Eye (tissue), 1 donor: Measurements from ENCODE around the gene AATK.
A peak's percentile ranks its signal among the peaks of the same experiment; 100 is the strongest.

Experiments
- DNase-seq: peaks from one replicate; pipeline ENCODE4 v3.0.0-alpha.2; 2015

Gene AATK

GRCh38 chr17:81166033-81166492 is at the start of gene AATK:
Gene AATK (minus strand): TSS chr17:81166221. CDS start chr17:81165992, 229 bp downstream.
- DNase-seq: no peak

DNA sequence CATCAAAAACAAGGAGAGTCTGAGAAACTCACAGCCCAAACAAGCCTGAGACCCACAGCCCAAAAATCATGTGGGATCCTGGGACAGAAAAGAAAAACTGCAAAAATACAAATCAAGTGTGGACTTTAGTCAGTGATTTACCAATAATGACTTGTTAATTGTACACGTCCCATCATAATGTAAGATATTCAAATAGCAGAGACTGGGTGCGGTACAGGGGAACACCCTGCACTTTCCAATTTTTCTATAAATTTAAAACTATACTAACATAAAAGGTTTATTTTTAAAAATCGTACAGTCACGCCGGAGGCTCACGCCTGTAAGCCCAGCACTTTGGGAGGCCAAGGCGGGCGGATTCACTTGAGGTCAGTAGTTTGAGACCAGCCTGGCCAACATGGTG is 48.0 kb upstream of the AATK start:
- no peak for DNase-seq

DNA sequence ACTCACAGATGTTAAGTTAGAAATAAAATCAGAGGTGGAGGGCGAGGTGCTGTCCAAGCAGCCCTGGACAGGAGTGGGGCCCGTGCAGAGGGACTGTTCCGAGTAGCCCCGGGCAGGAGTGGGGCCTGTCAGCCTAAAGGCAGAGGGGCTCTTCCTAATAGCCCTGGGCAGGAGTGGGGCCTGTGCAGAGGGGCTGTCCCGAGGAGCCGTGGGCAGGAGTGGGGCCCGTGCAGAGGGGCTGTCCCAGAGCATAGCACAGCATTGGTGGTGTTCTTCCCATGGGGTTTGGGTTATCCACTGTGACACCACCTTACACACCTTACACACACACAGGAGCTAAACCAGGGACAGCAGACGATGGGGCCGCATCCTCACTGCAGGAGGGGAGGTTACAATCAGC is 46.3 kb upstream of the AATK start:
- DNase-seq: no peak

DNA sequence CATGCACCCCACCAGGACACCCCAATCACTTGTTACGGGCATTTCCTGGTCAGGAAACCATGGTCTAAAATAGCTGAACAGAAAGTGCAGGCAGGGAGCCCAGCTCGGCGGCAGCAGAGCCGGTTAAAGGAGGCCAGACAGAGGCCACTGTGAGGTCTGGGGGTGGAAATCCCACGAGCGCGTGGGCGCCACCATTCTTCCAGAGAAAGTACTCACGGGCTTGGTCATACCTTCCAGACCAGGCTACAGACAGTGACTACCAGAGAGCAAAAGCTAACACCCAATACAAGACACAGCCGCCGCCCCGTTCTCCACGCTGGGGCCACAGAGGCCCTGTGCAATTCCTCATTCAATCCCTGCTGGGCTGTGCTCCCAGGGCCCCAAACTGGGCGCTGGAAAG is 44.8 kb upstream of the AATK start:
- no peak for DNase-seq

GRCh38 chr17:81210466-81210865 is 44.4 kb upstream of the AATK start:
- DNase-seq: no peak

GRCh38 chr17:81209141-81209540 is 43.1 kb upstream of the AATK start:
- no peak for DNase-seq

GRCh38 chr17:81208651-81209050 is 42.6 kb upstream of the AATK start:
- DNase-seq: no peak

DNA sequence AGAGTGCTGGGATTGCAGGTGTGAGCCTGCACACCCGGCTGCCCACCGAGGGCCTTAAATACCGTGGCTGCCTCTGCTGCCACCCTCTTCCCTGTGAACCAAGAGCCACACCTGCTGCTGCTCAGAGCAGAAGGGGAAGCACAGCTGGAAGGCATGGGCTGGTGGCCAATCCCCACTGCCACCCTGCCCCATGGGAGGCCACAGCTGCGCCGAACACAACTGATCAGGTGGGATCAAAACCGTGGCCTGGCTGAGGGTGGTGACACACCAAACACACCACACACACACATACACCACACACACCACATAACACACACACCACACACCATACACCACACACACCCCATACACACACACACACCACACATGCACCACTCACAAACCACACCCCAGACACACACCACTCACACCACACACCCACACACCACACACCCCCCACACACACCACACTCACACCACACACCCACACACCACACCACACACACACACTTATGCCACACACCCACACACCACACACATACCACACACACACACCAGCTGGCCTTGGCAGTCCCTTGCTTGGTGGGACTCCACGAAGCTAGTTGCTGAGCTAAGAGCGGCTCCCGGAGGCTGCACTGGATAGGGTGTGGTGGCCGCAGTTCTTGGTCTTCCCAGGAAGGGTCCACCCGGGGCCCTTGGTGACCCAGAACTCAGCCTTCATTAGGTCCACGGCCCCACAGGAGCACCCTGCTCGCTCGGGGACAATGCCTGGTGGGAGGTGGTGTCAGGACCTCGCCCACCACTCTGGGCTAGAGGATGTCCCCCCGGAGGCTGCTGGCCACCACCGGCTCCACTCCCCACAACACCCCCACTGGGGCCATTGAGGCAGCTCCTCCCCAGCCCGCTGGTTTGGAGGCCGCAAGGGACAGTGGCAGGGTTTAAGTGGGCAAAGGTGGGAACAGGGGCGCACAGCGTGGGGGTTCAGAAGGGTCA is 41.9 kb upstream of the AATK start:
- no peak for DNase-seq

DNA sequence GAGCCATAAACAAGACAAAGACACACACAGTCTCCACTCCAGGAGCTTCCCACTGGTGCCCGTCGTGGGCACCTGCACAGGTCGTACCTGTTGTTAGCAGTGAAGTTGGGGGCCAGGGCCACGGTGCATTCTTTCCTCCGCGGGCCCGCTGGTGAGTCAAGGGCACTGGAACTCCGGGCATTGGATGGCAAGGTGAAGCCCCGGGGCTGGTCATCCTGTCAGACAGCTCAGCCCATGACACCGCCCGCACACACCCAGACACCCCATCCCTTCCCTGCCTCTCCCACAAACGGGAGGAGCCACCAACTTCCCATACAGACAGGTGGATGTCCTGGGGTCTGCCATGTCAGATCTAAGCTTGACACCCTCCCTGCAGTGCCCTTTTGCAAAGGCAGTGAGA is 40.6 kb upstream of the AATK start:
- no peak for DNase-seq

DNA sequence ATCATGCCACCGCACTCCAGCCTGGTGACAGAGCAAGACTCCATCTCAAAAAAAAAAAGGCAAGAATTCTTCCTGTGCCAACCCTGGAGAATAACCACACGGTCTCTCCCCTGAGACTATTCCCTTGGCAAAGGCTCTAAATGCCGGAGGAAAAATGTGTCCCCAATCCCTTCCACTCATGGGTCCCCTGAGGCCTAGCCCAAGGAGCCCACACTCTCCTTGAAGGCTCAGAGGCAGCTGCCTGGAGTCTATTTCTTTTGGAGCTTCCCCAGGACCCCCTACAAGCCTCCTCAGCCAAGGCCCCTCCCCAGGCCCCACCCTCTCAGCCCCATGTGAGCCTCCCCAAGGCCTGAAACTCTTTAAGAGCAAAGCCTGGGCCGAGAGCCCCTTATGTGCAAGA is 40.1 kb upstream of the AATK start:
- DNase-seq: no peak

DNA sequence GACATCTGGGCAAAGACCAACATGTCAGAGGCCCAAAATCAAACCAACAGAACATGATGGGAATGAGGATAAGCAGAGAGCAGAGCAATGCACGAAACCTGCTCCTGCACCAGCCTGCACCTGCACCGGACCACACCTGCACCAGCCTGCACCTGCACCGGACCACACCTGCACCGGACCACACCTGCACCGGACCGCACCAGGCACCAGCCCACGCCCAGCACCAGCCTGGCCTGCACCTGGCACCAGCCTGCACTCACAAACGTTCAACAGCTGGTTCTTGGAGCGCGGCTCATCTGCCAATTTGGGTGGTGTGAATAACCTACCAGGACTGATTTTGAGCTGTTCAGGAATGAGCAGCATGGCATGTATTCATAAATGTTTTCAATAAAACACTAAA is 38.6 kb upstream of the AATK start:
- DNase-seq: no peak

DNA sequence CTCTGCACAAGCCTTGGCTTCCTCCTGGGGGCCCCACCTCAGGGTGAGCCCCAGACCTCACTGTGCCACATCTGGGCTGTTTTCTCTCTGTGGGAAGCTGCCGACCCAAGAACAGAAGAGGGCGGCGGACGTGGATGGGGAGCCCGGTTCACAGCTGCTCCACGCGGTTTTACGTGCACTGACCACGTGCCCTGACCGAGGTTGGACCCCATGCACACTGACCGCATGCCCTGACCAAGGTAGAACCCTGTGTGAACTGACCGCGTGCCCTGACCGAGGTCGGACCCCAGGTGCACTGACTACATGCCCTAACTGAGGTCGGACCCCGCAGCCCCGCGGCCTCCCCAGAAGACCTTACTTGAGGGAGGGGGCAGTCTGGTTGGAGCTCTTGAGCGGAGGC is 37.1 kb upstream of the AATK start:
- no peak for DNase-seq

DNA sequence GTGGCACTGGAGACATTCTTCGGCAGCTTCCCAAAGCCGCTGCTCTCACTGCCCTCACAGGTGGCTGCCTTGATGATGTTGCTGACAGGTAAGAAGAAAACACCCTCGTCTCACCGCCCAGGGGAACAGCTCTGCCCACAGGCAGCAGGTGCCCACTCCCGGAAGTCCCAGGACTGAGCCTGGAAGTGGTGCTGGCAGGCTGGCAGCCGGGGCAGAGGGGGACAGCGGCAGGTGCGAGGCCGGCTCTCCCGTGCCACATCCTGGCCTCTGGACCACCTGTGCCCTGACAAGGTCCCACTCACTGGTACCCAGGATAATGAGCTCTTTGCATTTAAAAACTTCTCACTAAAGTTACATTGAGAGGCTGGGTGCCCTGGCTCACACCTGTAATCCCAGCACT is 36.3 kb upstream of the AATK start:
- DNase-seq: no peak

- DNase-seq: peak; percentile 66
Observed at GRCh38 chr17:81200695-81201580, 34.9 kb upstream of the AATK start.

DNA sequence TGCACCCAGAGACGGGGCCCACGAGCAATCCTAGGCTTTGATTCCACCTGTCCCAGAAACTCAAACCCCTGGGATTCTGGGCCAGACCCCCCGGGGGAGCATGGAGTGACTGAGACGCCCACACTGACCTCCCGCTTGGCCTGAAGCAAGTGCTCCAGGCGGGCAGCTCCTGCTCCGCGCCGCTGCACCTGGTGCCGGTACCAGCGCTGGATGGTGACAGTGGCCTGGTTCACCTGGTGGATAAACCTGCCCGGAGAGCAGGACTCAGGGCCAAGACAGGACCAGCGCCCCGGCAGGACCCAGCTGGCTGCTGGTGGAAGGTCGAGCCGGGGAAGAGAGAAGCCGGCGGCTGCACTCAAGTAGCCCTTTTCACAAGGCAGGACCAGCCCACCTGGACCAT is 34.2 kb upstream of the AATK start:
- no peak for DNase-seq

DNA sequence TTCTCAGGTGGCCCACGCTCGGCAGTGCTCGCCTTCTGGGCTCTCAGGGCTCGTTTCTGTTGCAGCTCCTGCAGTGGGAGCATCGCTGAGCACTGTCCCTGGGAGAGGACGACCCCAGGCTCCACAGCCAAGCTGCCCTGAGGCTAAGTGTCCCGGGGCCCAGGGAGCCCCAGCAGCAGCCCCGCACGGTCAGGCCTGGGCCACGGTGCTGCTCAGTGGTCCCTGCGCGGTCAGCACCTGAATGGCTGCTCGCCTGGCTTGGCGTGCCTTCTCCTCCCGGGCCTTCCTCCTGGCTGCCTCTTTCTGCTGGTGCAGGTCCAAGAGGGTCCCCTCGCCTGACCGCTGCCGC is 33.4 kb upstream of the AATK start:
- no peak for DNase-seq

DNA sequence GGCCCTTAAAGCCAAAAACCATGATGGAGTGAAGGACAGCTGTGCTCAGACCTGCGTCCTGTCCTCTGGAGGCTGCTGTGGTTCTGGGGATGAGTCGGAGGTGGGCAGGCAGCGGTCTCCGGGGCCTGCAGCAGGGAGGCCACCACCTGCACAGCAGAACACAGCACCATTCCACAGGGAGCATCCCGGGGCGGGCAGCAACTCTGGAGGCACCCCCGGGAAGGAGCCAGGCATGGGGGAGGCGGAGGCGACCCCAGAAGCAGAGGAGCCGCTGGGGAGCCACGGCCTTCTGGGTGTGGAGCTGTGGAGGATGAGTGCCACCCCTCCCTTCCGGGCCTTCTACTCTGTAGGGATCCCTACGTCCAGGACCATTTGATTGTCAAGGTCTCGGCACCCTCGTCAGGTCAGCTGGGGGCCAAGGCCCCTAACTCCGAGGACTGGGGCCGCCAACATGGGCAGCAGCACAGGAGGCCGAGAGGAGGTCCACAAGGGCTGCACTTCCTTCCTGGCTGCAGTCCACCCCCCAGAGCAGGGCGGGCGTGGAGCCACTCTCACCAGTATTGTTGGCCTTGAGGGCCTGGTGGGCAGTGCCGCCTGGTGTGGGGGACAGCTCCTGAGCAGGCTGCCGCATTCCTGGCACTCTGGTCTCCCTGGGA is 32.9 kb upstream of the AATK start:
- no peak for DNase-seq

DNA sequence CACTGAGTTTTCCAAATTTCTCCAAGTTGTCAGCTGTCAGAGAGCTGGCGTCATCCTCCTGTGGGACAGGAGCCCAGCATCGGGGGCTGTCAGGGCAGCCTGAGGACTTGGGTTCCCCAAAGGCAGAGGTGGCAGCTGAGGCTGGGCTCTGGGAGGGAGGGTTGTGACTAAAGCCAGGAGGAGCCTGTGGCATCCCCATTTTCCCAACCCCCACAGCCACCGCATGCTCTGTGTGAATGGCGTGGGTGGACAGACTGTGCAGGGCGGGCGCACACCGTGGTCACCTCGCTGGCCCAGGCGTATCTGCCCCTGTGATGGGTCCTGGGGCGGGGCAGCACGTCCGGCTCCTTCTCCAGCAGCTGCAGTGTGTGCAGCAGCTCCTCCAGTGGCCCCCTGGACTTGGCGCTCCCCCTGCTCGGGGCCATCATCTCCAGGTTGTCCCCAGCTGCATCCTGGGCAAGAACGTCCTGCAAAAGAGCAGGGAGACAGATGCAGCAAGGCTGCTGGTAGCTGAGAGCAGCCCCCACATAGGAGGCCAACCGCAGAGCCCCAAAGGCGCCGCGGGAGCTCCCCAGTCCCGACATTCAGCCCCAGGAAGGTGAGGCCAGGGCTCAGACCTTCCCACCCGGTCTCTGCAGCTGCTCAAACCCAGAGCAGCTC is 31.9 kb upstream of the AATK start:
- DNase-seq: no peak

GRCh38 chr17:81197409-81197795 is 31.4 kb upstream of the AATK start:
- DNase-seq: no peak

DNA sequence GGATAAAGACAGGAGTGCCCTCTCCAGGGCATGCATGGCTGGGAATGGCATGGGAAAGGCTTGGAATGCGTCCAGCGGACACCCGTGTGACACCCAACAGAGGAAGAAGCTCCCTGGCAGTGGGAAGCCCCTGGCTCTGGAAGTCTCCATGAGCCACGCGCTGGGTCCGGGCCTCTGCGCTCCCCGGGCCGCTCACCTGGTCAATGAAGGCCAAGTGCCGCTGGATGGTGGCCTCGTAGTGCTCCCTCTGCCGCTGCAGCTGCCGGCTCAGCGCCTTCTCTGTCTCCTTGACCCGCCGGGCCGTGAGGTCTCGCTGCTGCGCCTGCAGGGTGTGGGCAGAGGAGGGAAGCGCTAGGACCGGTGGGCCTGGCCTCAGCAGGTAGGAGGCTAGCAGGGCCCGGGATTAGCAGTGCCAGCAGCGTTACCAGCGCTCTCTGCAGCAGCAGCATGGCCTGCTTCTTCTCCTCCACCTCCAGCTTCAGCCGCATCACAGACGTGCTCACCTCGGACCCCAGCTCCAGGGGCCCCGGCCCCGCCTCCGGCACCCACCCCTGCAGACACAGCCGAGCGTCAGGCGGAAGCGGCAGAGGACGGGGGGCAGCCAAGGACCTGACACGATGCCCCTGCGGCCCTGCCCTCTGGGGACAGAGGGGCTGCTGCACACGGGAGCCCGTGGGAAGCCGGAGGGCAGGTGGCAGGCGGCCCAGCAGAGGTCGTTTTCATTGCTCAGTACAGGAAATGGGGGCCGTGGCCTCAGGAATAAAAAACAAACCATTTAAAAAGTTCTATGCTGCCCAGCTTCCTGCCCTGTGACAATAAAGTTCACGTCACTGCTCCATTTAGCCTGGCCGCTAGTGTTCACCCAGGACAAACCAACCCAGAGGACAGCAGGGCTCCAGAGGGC is 30.7 kb upstream of the AATK start:
- DNase-seq: no peak

- DNase-seq: no peak
Observed at GRCh38 chr17:81195941-81196495, 30.0 kb upstream of the AATK start.
